HPDE6-E6E7 (cell line): ENCODE data around the gene ZNF598.

ENCODE experiments used
- DNase-seq: peaks from one replicate; pipeline ENCODE4 v3.0.0; 2011; ENCODE audit warnings: missing footprints; ENCODE audit errors: extremely low spot score

ZNF598 gene

GRCh38 chr16:1990351-1991134 is 19.1 kb downstream of the ZNF598 start:
- no peak for DNase-seq

- DNase-seq, result no peak
Observed at GRCh38 chr16:1990101-1990350, 19.6 kb downstream of the ZNF598 start.

GRCh38 chr16:1989209-1990100 is 20.2 kb downstream of the ZNF598 start, which contains the start of gene SYNGR3:
Gene SYNGR3, plus strand, starts transcription at chr16:1989970. Its CDS starts 133 bp downstream, at chr16:1990103.
- no peak for DNase-seq

- no peak for DNase-seq
Observed at GRCh38 chr16:1987198-1987597, 22.4 kb downstream of the ZNF598 start.

GRCh38 chr16:1985466-1986150 is 24.0 kb downstream of the ZNF598 start:
- no peak for DNase-seq

- DNase-seq, result no peak
Observed at GRCh38 chr16:1984347-1985225, 25.0 kb downstream of the ZNF598 start.

- DNase-seq, result peak; percentile 72
Observed at GRCh38 chr16:1983544-1984346, 25.9 kb downstream of the ZNF598 start, which contains the start of gene GFER. Gene GFER, plus strand, starts transcription at chr16:1984193. Its CDS starts 26 bp downstream, at chr16:1984219.

GRCh38 chr16:1982991-1983543 is 26.6 kb downstream of the ZNF598 start:
- DNase-seq, result no peak

GRCh38 chr16:1982013-1982433 is 27.6 kb downstream of the ZNF598 start:
- no peak for DNase-seq

GRCh38 chr16:1981398-1981836 is 28.2 kb downstream of the ZNF598 start, which contains the start of gene NOXO1:
Gene NOXO1, minus strand, starts transcription at chr16:1981469. Its CDS starts 290 bp downstream, at chr16:1981179.
- DNase-seq, result no peak

GRCh38 chr16:1980770-1981087 is 28.9 kb downstream of the ZNF598 start:
- DNase-seq, result no peak

- no peak for DNase-seq
Observed at GRCh38 chr16:1980030-1980769, 29.4 kb downstream of the ZNF598 start.

- DNase-seq, result peak; percentile 49
Observed at GRCh38 chr16:1979271-1980029, 30.2 kb downstream of the ZNF598 start.

- DNase-seq, result no peak
Observed at GRCh38 chr16:1978476-1979120, 31.0 kb downstream of the ZNF598 start.

GRCh38 chr16:1977875-1978268 is 31.7 kb downstream of the ZNF598 start:
- DNase-seq, result no peak

GRCh38 chr16:1976951-1977874 is 32.4 kb downstream of the ZNF598 start:
- DNase-seq, result no peak

- no peak for DNase-seq
Observed at GRCh38 chr16:1976216-1976520, 33.5 kb downstream of the ZNF598 start.
